BLaER1 treated with 17β-estradiol and CSF1 and Interleukin-3, amounts not matched to agents 10 nM and 100 nM (cell line): Measurements from ENCODE around the gene SUDS3.
A peak's percentile ranks its signal among the peaks of the same experiment; 100 is the strongest.

ENCODE experiments used
- H3K27ac ChIP-seq, 11 experiments: shearing (Covaris generic); formaldehyde crosslinking; 2 replicates each; pipeline ENCODE4 v1.8.1; 2022
- H3K27me3 ChIP-seq, 11 experiments: shearing (Covaris generic); formaldehyde crosslinking; 2 replicates each; pipeline ENCODE4 v1.8.1; 2022
- H3K36me3 ChIP-seq, 11 experiments: shearing (Covaris generic); formaldehyde crosslinking; 2 replicates each; pipeline ENCODE4 v1.8.1; 2022
- H3K4me1 ChIP-seq, 10 experiments: shearing (Covaris generic); formaldehyde crosslinking; 2 replicates each; pipeline ENCODE4 v1.8.1; 2022
- H3K4me2 ChIP-seq, 11 experiments: shearing (Covaris generic); formaldehyde crosslinking; 2 replicates each; pipeline ENCODE4 v1.8.1; 2022
- H3K4me3 ChIP-seq, 10 experiments: shearing (Covaris generic); formaldehyde crosslinking; 2 replicates each; pipeline ENCODE4 v1.8.1; 2022
- H3K9ac ChIP-seq, 11 experiments: shearing (Covaris generic); formaldehyde crosslinking; 2 replicates each; pipeline ENCODE4 v1.8.1; 2022
- H3K9me3 ChIP-seq, 11 experiments: shearing (Covaris generic); formaldehyde crosslinking; replicated peaks in 1 of 11; 2 replicates each; pipeline ENCODE4 v1.8.1; 2022
- H4K20me1 ChIP-seq, 11 experiments: shearing (Covaris generic); formaldehyde crosslinking; 2 replicates each; pipeline ENCODE4 v1.8.1; 2022
- Cebpa-rat ChIP-seq, 11 experiments: shearing (Covaris generic); IDR thresholded peaks; 2 replicates each; pipeline ENCODE4 v1.8.1; 2022

SUDS3 gene

GRCh38 chr12:118334939-118335567 lies 41.3 kb upstream of the SUDS3 start:
- Histone ChIP-seq H4K20me1 (peaks cover 0 to 41% (median 4%) of the 10 kb centered on the region in 11 experiments; a peak in 9 of 22 replicates), H3K9ac (no peak overlapping the region), H3K9me3 (peaks cover 0 to 22% (median 14%) of the 10 kb centered on the region in 11 experiments; a peak in 14 of 22 replicates), H3K4me2 (no peak overlapping the region; a peak in 1 of 22 replicates), H3K27me3 (no peaks in the 10 kb centered on the region), H3K36me3 (peaks cover 0 to 40% (median 25%) of the 10 kb centered on the region in 11 experiments; a peak in 20 of 22 replicates), H3K27ac (0 out of 22 replicates have a peak overlapping the region, but pooled peaks of 1 of the 11 experiments have one; percentile 13), H3K4me1 (peaks cover 11 to 60% (median 21%) of the 10 kb centered on the region in 10 experiments; a peak in 19 of 20 replicates), H3K4me3 (no peak overlapping the region)
- no peak for TF ChIP-seq Cebpa-rat (IDR thresholded peaks at IDR 0.05)

- Histone ChIP-seq H3K9ac (no peak overlapping the region), H3K9me3 (peaks cover 0 to 20% (median 14%) of the 10 kb centered on the region in 11 experiments; a peak in 14 of 22 replicates), H3K27ac (no peak overlapping the region), H3K4me2 (no peak overlapping the region), H3K36me3 (peaks cover 0 to 47% (median 26%) of the 10 kb centered on the region in 11 experiments; a peak in 20 of 22 replicates), H3K27me3 (no peaks in the 10 kb centered on the region), H4K20me1 (peaks cover 0 to 51% (median 5%) of the 10 kb centered on the region in 11 experiments; a peak in 11 of 22 replicates), H3K4me3 (no peak overlapping the region), H3K4me1 (peaks cover 2 to 51% (median 13%) of the 10 kb centered on the region in 10 experiments; a peak in 18 of 20 replicates)
- no peak for TF ChIP-seq Cebpa-rat (IDR thresholded peaks at IDR 0.05)
Measured at GRCh38 chr12:118336123-118336522, 40.2 kb upstream of the SUDS3 start.

- H3K27me3 ChIP-seq = no peaks in the 10 kb centered on the region
- H3K4me2 ChIP-seq = no peak overlapping the region
- peaks cover 0 to 63% (median 12%) of the 10 kb centered on the region in 11 experiments; a peak in 11 of 22 replicates for H4K20me1 ChIP-seq
- no peak overlapping the region for H3K9ac ChIP-seq
- TF ChIP-seq Cebpa-rat (IDR thresholded peaks at IDR 0.05) = no peak
- no peak overlapping the region for H3K27ac ChIP-seq
- peaks cover 0 to 47% (median 9%) of the 10 kb centered on the region in 10 experiments; a peak in 13 of 20 replicates for H3K4me1 ChIP-seq
- H3K4me3 ChIP-seq = no peak overlapping the region
- peaks cover 0 to 48% (median 27%) of the 10 kb centered on the region in 11 experiments; a peak in 20 of 22 replicates for H3K36me3 ChIP-seq
- peaks cover 0 to 18% (median 7%) of the 10 kb centered on the region in 11 experiments; a peak in 12 of 22 replicates for H3K9me3 ChIP-seq
Measured at GRCh38 chr12:118337194-118337838, 39.0 kb upstream of the SUDS3 start.

- H3K9me3 ChIP-seq = no peaks in the 10 kb centered on the region
- peaks cover 0 to 34% (median 7%) of the 10 kb centered on the region in 11 experiments; a peak in 12 of 22 replicates for H3K36me3 ChIP-seq
- no peak overlapping the region for H3K4me3 ChIP-seq
- H3K27me3 ChIP-seq = no peaks in the 10 kb centered on the region
- no peak overlapping the region for H3K27ac ChIP-seq
- H3K4me2 ChIP-seq = no peak overlapping the region
- H3K4me1 ChIP-seq = peaks cover 11 to 66% (median 25%) of the 10 kb centered on the region in 10 experiments
- no peak for TF ChIP-seq Cebpa-rat (IDR thresholded peaks at IDR 0.05)
- peaks cover 0 to 95% (median 20%) of the 10 kb centered on the region in 11 experiments; a peak in 12 of 22 replicates for H4K20me1 ChIP-seq
- H3K9ac ChIP-seq = no peak overlapping the region
Measured at GRCh38 chr12:118342090-118342489, 34.3 kb upstream of the SUDS3 start.

DNA sequence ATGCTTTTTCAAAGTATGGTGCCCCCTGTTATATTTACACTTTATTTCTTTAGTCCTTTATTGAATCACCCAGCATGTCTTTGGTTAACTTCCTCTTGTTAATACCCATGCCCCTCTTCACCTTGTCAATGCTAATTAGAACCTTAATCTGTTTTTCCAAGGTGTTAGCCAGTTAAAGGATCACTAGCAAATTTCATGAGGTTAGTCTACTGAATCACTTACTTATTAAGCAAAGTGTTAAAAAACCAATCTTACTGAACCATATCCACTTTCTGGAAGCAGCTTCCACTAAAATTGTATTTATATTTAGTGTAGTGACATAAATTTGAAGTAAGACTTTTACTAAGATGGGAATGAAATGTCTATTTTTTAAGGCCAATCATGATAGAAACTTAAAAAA lies 31.5 kb upstream of the SUDS3 start:
- peaks cover 0 to 6% (median 0%) of the 10 kb centered on the region in 11 experiments; a peak in 2 of 22 replicates for H3K9me3 ChIP-seq
- H3K36me3 ChIP-seq = peaks cover 0 to 29% (median 14%) of the 10 kb centered on the region in 11 experiments; a peak in 15 of 22 replicates
- H3K4me3 ChIP-seq = no peak overlapping the region
- no peak overlapping the region; a peak in 1 of 22 replicates for H3K27ac ChIP-seq
- peaks cover 0 to 86% (median 20%) of the 10 kb centered on the region in 11 experiments; a peak in 13 of 22 replicates for H4K20me1 ChIP-seq
- H3K9ac ChIP-seq = no peak overlapping the region
- TF ChIP-seq Cebpa-rat (IDR thresholded peaks at IDR 0.05) = no peak
- peak overlapping the region in 8 of 11 experiments; percentile 2 to 79 (median 28); a peak in 9 of 22 replicates for H3K4me2 ChIP-seq
- peaks cover 22 to 62% (median 40%) of the 10 kb centered on the region in 10 experiments for H3K4me1 ChIP-seq
- H3K27me3 ChIP-seq = no peaks in the 10 kb centered on the region

GRCh38 chr12:118345355-118345754 lies 31.0 kb upstream of the SUDS3 start:
- H3K36me3 ChIP-seq = peaks cover 0 to 30% (median 17%) of the 10 kb centered on the region in 11 experiments; a peak in 15 of 22 replicates
- H3K4me3 ChIP-seq = no peak overlapping the region
- H3K4me2 ChIP-seq = peak overlapping the region in 10 of 11 experiments; percentile 2 to 79 (median 26); a peak in 16 of 22 replicates
- peaks cover 0 to 86% (median 20%) of the 10 kb centered on the region in 11 experiments; a peak in 13 of 22 replicates for H4K20me1 ChIP-seq
- no peak for TF ChIP-seq Cebpa-rat (IDR thresholded peaks at IDR 0.05)
- H3K9ac ChIP-seq = 0 out of 22 replicates have a peak overlapping the region, but pooled peaks of 1 of the 11 experiments have one; percentile 34
- H3K27me3 ChIP-seq = no peaks in the 10 kb centered on the region
- H3K9me3 ChIP-seq = peaks cover 0 to 6% (median 0%) of the 10 kb centered on the region in 11 experiments; a peak in 5 of 22 replicates
- H3K27ac ChIP-seq = peak overlapping the region in 1 of 11 experiments; percentile 14; a peak in 2 of 22 replicates
- H3K4me1 ChIP-seq = peaks cover 22 to 62% (median 40%) of the 10 kb centered on the region in 10 experiments

- peaks cover 22 to 71% (median 40%) of the 10 kb centered on the region in 10 experiments for H3K4me1 ChIP-seq
- peak overlapping the region in 1 of 10 experiments; percentile 8; a peak in 1 of 20 replicates for H3K4me3 ChIP-seq
- H3K9me3 ChIP-seq = peaks cover 0 to 17% (median 8%) of the 10 kb centered on the region in 11 experiments; a peak in 18 of 22 replicates
- TF ChIP-seq Cebpa-rat (IDR thresholded peaks at IDR 0.05) = no peak
- H4K20me1 ChIP-seq = peaks cover 0 to 79% (median 20%) of the 10 kb centered on the region in 11 experiments; a peak in 13 of 22 replicates
- H3K4me2 ChIP-seq = peak overlapping the region; percentile 72 to 92 (median 77)
- H3K27ac ChIP-seq = peak overlapping the region; percentile 52 to 67 (median 59)
- peaks cover 0 to 27% (median 17%) of the 10 kb centered on the region in 11 experiments; a peak in 16 of 22 replicates for H3K36me3 ChIP-seq
- peak overlapping the region; percentile 16 to 69 (median 50); a peak in 19 of 22 replicates for H3K9ac ChIP-seq
- no peaks in the 10 kb centered on the region for H3K27me3 ChIP-seq
Measured at GRCh38 chr12:118346895-118347294, 29.5 kb upstream of the SUDS3 start.

GRCh38 chr12:118347916-118348315 lies 28.4 kb upstream of the SUDS3 start:
- peak overlapping the region in 9 of 11 experiments; percentile 72 to 92 (median 77); a peak in 11 of 22 replicates for H3K4me2 ChIP-seq
- H3K4me3 ChIP-seq = no peak overlapping the region
- H3K9ac ChIP-seq = no peak overlapping the region
- H3K4me1 ChIP-seq = peaks cover 22 to 64% (median 40%) of the 10 kb centered on the region in 10 experiments
- no peaks in the 10 kb centered on the region for H3K27me3 ChIP-seq
- TF ChIP-seq Cebpa-rat (IDR thresholded peaks at IDR 0.05) = no peak
- H3K27ac ChIP-seq = peak overlapping the region in 3 of 11 experiments; percentile 52 to 67 (median 54); a peak in 5 of 22 replicates
- H3K36me3 ChIP-seq = peaks cover 5 to 37% (median 21%) of the 10 kb centered on the region in 11 experiments; a peak in 19 of 22 replicates
- peaks cover 0 to 27% (median 19%) of the 10 kb centered on the region in 11 experiments; a peak in 19 of 22 replicates for H3K9me3 ChIP-seq
- peaks cover 0 to 69% (median 15%) of the 10 kb centered on the region in 11 experiments; a peak in 13 of 22 replicates for H4K20me1 ChIP-seq
